GM23338 (cell line): ENCODE measurements around the gene PHKG2. TPM values are rescaled to one million over a fixed set of nuclear protein-coding genes. Genes with fewer than 3 reads are reported as not detected.

ENCODE experiments used
- ATAC-seq: fragments of 200-7000 bp; cut with Tn5 transposase; 3 replicates; pipeline ENCODE4 v1.9.1; 2020
- DNase-seq: peaks from one replicate; pipeline ENCODE4 v3.0.0-alpha.2; 2015; ENCODE audit warnings: low spot score
- H2AFZ ChIP-seq: fragments of 200-600 bp; sonication (generic); 2 replicates; pipeline ENCODE4 v1.8.0; 2016; ENCODE audit warnings: antibody characterized with exemption, mild to moderate bottlenecking, moderate library complexity
- H3F3A ChIP-seq: fragments of 200-600 bp; sonication (generic); replicated peaks from 2 replicates; pipeline ENCODE4 v1.8.0; 2017; ENCODE audit warnings: antibody characterized with exemption, mixed run types, low read depth
- H3K27ac ChIP-seq: fragments of 200-600 bp; sonication (generic); 2 replicates; pipeline ENCODE4 v1.6.1; 2016; ENCODE audit warnings: low read depth
- H3K27me3 ChIP-seq: fragments of 200-600 bp; sonication (generic); 2 replicates; pipeline ENCODE4 v1.8.0; 2016; ENCODE audit warnings: mild to moderate bottlenecking, mixed run types, moderate library complexity; ENCODE audit not compliant: insufficient read depth
- H3K36me3 ChIP-seq: fragments of 200-600 bp; sonication (generic); 2 replicates; pipeline ENCODE4 v1.8.0; 2016; ENCODE audit warnings: mild to moderate bottlenecking; ENCODE audit not compliant: insufficient read depth
- H3K4me1 ChIP-seq: fragments of 200-600 bp; sonication (generic); 2 replicates; pipeline ENCODE4 v1.8.0; 2016; ENCODE audit warnings: mild to moderate bottlenecking, moderate library complexity; ENCODE audit not compliant: insufficient read depth
- H3K4me2 ChIP-seq: fragments of 200-600 bp; sonication (generic); 2 replicates; pipeline ENCODE4 v1.7.1; 2017; ENCODE audit warnings: mixed run types
- H3K4me3 ChIP-seq: fragments of 200-600 bp; sonication (generic); 2 replicates; pipeline ENCODE4 v1.6.1; 2016; ENCODE audit warnings: mixed run types
- H3K79me2 ChIP-seq: fragments of 200-600 bp; sonication (generic); replicated peaks from 2 replicates; pipeline ENCODE4 v1.8.0; 2017; ENCODE audit warnings: mild to moderate bottlenecking; ENCODE audit not compliant: insufficient read depth
- H3K9me2 ChIP-seq: fragments of 200-600 bp; sonication (generic); 2 replicates; pipeline ENCODE4 v1.8.0; 2017; ENCODE audit not compliant: insufficient read depth
- H4K20me1 ChIP-seq: fragments of 200-600 bp; sonication (generic); replicated peaks from 2 replicates; pipeline ENCODE4 v1.8.0; 2017; ENCODE audit warnings: mild to moderate bottlenecking; ENCODE audit not compliant: insufficient read depth
- H3K27ac Mint-ChIP-seq: 2 replicates; pipeline ENCODE4 v1.8.0; 2020; ENCODE audit warnings: inconsistent platforms, mild to moderate bottlenecking, moderate library complexity, mixed read lengths
- H3K27me3 Mint-ChIP-seq: 3 replicates; pipeline ENCODE4 v1.8.0; 2022; ENCODE audit warnings: low read depth, mild to moderate bottlenecking, moderate library complexity, mixed read lengths, inconsistent platforms; ENCODE audit not compliant: insufficient read depth, poor library complexity
- H3K36me3 Mint-ChIP-seq: 3 replicates; pipeline ENCODE4 v1.8.0; 2021; ENCODE audit warnings: low read depth, mild to moderate bottlenecking, inconsistent platforms, moderate library complexity, mixed read lengths
- H3K4me1 Mint-ChIP-seq: 3 replicates; pipeline ENCODE4 v1.8.0; 2020; ENCODE audit warnings: mild to moderate bottlenecking, inconsistent platforms, mixed read lengths
- H3K4me3 Mint-ChIP-seq: 3 replicates; pipeline ENCODE4 v1.8.0; 2021; ENCODE audit warnings: moderate library complexity, mild to moderate bottlenecking, inconsistent platforms, mixed read lengths
- H3K9me3 Mint-ChIP-seq: 3 replicates; pipeline ENCODE4 v1.8.0; 2020; ENCODE audit warnings: moderate library complexity, mild to moderate bottlenecking, inconsistent platforms, mixed read lengths
- CREB1 ChIP-seq: fragments of 250-450 bp; sonication (Bioruptor Pico); IDR thresholded peaks from 2 replicates; pipeline ENCODE4 v1.5.0; 2020; ENCODE audit warnings: low read depth, mild to moderate bottlenecking, moderate library complexity
- EZH2 ChIP-seq: fragments of 200-600 bp; sonication (generic); IDR thresholded peaks from one replicate; pipeline ENCODE4 v1.8.0; 2017; ENCODE audit warnings: antibody characterized with exemption, mild to moderate bottlenecking, low read depth; ENCODE audit not compliant: unreplicated experiment
- JUNB ChIP-seq: IDR thresholded peaks from one replicate; pipeline ENCODE4 v1.6.1; 2016; ENCODE audit warnings: antibody characterized with exemption; ENCODE audit not compliant: unreplicated experiment
- NANOG ChIP-seq: IDR thresholded peaks from 2 replicates; pipeline ENCODE4 v1.6.1; 2016; ENCODE audit warnings: antibody characterized with exemption, borderline replicate concordance
- POLR2AphosphoS5 ChIP-seq: IDR thresholded peaks from 2 replicates; pipeline ENCODE4 v1.6.1; 2016; ENCODE audit warnings: antibody characterized with exemption, low read depth
- STAT1 ChIP-seq: IDR thresholded peaks from one replicate; pipeline ENCODE4 v1.6.1; 2016; ENCODE audit warnings: antibody characterized with exemption; ENCODE audit not compliant: unreplicated experiment
- ZNF114 ChIP-seq: fragments of 250-450 bp; sonication (Bioruptor Pico); IDR thresholded peaks from 2 replicates; pipeline ENCODE4 v1.5.0; 2020; ENCODE audit warnings: mild to moderate bottlenecking, moderate library complexity
- ZNF331 ChIP-seq: fragments of 250-450 bp; sonication (Bioruptor Pico); IDR thresholded peaks from 2 replicates; pipeline ENCODE4 v1.5.0; 2020; ENCODE audit warnings: low read depth, mild to moderate bottlenecking, moderate library complexity
- polyA plus RNA-seq: library from polyadenylated mRNA; unstranded; fragments of >200 nt; fragmentation: Nextera tagmentation; extraction: Ambion mirVana; gene quantifications from 2 replicates; pipeline ENCODE4 v1.2.1, GENCODE V29; 2016
- total RNA-seq: library from RNA; depleted of rRNA; stranded (reverse); fragments of >200 nt; shearing (Covaris generic); gene quantifications from 2 replicates; pipeline ENCODE4 v1.2.3, GENCODE V29; 2014
- TF ChIP-seq, protein P1 (sequence below), 2 experiments: fragments of 200-600 bp in 1 of 2; sonication (generic) in 1 of 2; conservative IDR thresholded peaks; 2 replicates each; pipeline versions ENCODE4 v1.5.1 to v1.6.1; 2016 to 2017; ENCODE audit warnings: antibody characterized with exemption in 2 of 2, low read depth in 2 of 2, mild to moderate bottlenecking in 2 of 2, moderate library complexity in 1 of 2
- TF ChIP-seq, protein P2 (sequence below): fragments of 250-450 bp; sonication (Bioruptor Pico); IDR thresholded peaks from 2 replicates; pipeline ENCODE4 v1.5.0; 2020; ENCODE audit warnings: mild to moderate bottlenecking, moderate library complexity

Gene PHKG2
- total and polyA plus RNA-seq, 2 experiments from 2014 or later = 26.9 to 27.0 TPM

DNA sequence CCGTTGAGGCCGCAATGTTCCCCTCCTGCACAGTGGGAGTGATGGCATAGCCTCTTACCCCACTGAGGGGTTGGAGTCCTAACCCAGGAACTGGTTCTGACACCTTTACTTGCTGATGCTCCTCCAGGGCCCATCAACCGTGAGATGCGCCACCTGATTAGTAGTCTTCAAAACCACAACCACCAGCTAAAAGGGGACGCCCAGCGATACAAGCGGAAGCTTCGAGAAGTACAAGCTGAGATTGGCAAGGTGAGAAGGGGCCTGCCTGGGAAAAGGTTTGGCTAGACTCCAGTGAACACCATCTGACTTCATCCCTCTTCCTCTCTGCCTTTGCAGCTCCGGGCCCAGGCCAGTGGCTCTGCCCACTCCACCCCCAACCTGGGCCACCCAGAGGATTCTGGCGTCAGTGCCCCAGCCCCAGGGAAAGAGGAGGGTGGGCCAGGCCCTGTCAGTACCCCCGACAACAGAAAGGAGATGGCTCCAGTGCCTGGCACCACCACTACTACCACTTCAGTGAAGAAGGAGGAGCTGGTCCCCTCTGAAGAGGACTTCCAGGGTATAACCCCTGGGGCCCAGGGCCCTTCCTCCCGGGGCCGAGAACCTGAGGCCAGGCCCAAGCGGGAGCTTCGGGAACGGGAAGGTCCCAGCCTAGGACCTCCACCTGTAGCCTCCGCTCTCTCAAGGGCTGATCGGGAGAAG is 19.7 kb downstream of the PHKG2 start (continued):
- no peak for TF ChIP-seq EZH2
- TF ChIP-seq, protein P1, sequence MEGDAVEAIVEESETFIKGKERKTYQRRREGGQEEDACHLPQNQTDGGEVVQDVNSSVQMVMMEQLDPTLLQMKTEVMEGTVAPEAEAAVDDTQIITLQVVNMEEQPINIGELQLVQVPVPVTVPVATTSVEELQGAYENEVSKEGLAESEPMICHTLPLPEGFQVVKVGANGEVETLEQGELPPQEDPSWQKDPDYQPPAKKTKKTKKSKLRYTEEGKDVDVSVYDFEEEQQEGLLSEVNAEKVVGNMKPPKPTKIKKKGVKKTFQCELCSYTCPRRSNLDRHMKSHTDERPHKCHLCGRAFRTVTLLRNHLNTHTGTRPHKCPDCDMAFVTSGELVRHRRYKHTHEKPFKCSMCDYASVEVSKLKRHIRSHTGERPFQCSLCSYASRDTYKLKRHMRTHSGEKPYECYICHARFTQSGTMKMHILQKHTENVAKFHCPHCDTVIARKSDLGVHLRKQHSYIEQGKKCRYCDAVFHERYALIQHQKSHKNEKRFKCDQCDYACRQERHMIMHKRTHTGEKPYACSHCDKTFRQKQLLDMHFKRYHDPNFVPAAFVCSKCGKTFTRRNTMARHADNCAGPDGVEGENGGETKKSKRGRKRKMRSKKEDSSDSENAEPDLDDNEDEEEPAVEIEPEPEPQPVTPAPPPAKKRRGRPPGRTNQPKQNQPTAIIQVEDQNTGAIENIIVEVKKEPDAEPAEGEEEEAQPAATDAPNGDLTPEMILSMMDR (conservative IDR thresholded peaks at IDR 0.05; ENCODE audit: low read depth in 2 of 2) = no peak
- TF ChIP-seq NANOG = no peak
- no peak for TF ChIP-seq ZNF331 (CRISPR knock-in tag)
- TF ChIP-seq STAT1 = no peak
- TF ChIP-seq ZNF114 (CRISPR knock-in tag) = no peak
- TF ChIP-seq POLR2AphosphoS5 = no peak
- TF ChIP-seq CREB1 (CRISPR knock-in tag) = no peak

DNA sequence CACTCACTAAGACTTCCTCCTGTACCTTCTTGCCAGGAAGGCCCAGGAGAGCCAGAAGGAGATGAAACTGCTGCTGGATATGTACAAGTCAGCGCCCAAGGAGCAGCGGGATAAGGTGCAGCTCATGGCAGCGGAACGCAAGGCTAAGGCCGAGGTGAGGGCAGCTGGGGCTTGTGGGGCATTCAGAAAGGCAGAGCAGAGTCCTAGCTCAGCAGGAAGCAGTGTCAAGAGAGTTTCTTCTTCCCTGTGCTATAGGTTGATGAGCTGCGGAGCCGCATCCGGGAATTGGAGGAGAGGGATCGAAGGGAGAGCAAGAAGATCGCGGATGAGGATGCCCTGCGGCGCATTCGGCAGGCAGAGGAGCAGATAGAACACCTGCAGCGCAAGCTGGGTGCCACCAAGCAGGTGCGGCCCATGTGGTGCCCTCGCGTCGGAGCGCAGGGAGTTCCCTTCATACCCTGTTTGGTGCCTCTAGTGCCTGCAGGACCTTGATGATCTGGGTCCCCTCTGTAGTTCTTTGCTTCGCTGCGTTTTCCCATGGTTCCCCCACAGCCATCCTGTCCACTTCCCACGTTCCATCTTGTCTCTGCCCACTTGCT is 20.5 kb downstream of the PHKG2 start:
- DNase-seq = no peak
- H3K9me3 Mint-ChIP-seq = no peaks in the 10 kb centered on the region
- no peak overlapping the region for H3K27ac Mint-ChIP-seq
- H3K36me3 Mint-ChIP-seq = peaks cover 98% of the 10 kb centered on the region
- no peaks in the 10 kb centered on the region for H3K27me3 ChIP-seq
- H3K4me2 ChIP-seq = no peak overlapping the region
- no peaks in the 10 kb centered on the region for H3K4me1 ChIP-seq
- H4K20me1 ChIP-seq = peaks cover 15% of the 10 kb centered on the region
- H3K4me3 Mint-ChIP-seq = no peak overlapping the region
- TF ChIP-seq JUNB (no peak), EZH2 (no peak), ZNF114 (CRISPR knock-in tag) (no peak), CREB1 (CRISPR knock-in tag) (no peak)
- TF ChIP-seq, protein P2, sequence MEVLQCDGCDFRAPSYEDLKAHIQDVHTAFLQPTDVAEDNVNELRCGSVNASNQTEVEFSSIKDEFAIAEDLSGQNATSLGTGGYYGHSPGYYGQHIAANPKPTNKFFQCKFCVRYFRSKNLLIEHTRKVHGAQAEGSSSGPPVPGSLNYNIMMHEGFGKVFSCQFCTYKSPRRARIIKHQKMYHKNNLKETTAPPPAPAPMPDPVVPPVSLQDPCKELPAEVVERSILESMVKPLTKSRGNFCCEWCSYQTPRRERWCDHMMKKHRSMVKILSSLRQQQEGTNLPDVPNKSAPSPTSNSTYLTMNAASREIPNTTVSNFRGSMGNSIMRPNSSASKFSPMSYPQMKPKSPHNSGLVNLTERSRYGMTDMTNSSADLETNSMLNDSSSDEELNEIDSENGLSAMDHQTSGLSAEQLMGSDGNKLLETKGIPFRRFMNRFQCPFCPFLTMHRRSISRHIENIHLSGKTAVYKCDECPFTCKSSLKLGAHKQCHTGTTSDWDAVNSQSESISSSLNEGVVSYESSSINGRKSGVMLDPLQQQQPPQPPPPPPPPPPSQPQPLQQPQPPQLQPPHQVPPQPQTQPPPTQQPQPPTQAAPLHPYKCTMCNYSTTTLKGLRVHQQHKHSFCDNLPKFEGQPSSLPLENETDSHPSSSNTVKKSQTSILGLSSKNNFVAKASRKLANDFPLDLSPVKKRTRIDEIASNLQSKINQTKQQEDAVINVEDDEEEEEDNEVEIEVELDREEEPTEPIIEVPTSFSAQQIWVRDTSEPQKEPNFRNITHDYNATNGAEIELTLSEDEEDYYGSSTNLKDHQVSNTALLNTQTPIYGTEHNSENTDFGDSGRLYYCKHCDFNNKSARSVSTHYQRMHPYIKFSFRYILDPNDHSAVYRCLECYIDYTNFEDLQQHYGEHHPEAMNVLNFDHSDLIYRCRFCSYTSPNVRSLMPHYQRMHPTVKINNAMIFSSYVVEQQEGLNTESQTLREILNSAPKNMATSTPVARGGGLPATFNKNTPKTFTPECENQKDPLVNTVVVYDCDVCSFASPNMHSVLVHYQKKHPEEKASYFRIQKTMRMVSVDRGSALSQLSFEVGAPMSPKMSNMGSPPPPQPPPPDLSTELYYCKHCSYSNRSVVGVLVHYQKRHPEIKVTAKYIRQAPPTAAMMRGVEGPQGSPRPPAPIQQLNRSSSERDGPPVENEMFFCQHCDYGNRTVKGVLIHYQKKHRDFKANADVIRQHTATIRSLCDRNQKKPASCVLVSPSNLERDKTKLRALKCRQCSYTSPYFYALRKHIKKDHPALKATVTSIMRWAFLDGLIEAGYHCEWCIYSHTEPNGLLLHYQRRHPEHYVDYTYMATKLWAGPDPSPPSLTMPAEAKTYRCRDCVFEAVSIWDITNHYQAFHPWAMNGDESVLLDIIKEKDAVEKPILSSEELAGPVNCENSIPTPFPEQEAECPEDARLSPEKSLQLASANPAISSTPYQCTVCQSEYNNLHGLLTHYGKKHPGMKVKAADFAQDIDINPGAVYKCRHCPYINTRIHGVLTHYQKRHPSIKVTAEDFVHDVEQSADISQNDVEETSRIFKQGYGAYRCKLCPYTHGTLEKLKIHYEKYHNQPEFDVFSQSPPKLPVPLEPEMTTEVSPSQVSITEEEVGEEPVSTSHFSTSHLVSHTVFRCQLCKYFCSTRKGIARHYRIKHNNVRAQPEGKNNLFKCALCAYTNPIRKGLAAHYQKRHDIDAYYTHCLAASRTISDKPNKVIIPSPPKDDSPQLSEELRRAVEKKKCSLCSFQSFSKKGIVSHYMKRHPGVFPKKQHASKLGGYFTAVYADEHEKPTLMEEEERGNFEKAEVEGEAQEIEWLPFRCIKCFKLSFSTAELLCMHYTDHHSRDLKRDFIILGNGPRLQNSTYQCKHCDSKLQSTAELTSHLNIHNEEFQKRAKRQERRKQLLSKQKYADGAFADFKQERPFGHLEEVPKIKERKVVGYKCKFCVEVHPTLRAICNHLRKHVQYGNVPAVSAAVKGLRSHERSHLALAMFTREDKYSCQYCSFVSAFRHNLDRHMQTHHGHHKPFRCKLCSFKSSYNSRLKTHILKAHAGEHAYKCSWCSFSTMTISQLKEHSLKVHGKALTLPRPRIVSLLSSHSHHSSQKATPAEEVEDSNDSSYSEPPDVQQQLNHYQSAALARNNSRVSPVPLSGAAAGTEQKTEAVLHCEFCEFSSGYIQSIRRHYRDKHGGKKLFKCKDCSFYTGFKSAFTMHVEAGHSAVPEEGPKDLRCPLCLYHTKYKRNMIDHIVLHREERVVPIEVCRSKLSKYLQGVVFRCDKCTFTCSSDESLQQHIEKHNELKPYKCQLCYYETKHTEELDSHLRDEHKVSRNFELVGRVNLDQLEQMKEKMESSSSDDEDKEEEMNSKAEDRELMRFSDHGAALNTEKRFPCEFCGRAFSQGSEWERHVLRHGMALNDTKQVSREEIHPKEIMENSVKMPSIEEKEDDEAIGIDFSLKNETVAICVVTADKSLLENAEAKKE (CRISPR knock-in tag) = no peak
- 0 out of 2 replicates have a peak, but pooled peaks cover 2% of the 10 kb centered on the region for H3F3A ChIP-seq
- H3K4me3 ChIP-seq = no peak overlapping the region
- no peaks in the 10 kb centered on the region for H3K4me1 Mint-ChIP-seq
- H3K79me2 ChIP-seq = peaks cover 11% of the 10 kb centered on the region
- H3K9me2 ChIP-seq = no peaks in the 10 kb centered on the region
- H3K27me3 Mint-ChIP-seq = peaks cover 8% of the 10 kb centered on the region
- no peak overlapping the region for H3K27ac ChIP-seq
- H3K36me3 ChIP-seq = peaks cover 40% of the 10 kb centered on the region
- ATAC-seq = no peak
- no peak overlapping the region for H2AFZ ChIP-seq
